ENCODE data around the gene KRTAP4-16.
"Not testable (repeated sequence)": the region's sequence is repeated elsewhere in the genome, so short reads cannot be mapped to it uniquely, and the experiment has no call there.

Gene KRTAP4-16

GRCh38 chr17:41073676-41074075, 28.3 kb downstream of the KRTAP4-16 start:
- DNase-seq (ENCODE audit: low spot score), result no peak

- no peak for DNase-seq (ENCODE audit: low spot score)
Observed at GRCh38 chr17:41071606-41072360, 30.2 kb downstream of the KRTAP4-16 start.

- DNase-seq (ENCODE audit: low spot score), result no peak
Observed at GRCh38 chr17:41069031-41069430, 33.0 kb downstream of the KRTAP4-16 start.

- DNase-seq (ENCODE audit: low spot score), result no peak
Observed at GRCh38 chr17:41067281-41067680, 34.7 kb downstream of the KRTAP4-16 start.

- DNase-seq (ENCODE audit: low spot score), result no peak
Observed at GRCh38 chr17:41065829-41066624, 36.0 kb downstream of the KRTAP4-16 start, which contains the start of gene KRTAP2-4. KRTAP2-4 (minus strand) TSS chr17:41065879; CDS start chr17:41065845, 34 bp downstream.

- not testable (repeated sequence) for DNase-seq (ENCODE audit: low spot score)
Observed at GRCh38 chr17:41065016-41065689, 36.9 kb downstream of the KRTAP4-16 start.

- DNase-seq (ENCODE audit: low spot score), result no peak
Observed at GRCh38 chr17:41064301-41064700, 37.7 kb downstream of the KRTAP4-16 start.

GRCh38 chr17:41063449-41063848, 38.6 kb downstream of the KRTAP4-16 start:
- no peak for DNase-seq (ENCODE audit: low spot score)

- DNase-seq (ENCODE audit: low spot score), result no peak
Observed at GRCh38 chr17:41061964-41062363, 40.0 kb downstream of the KRTAP4-16 start.

GRCh38 chr17:41060052-41060604, 41.9 kb downstream of the KRTAP4-16 start, which contains the start of gene KRTAP2-3:
KRTAP2-3 (minus strand) TSS chr17:41060114; CDS start chr17:41060050, 64 bp downstream.
- DNase-seq (ENCODE audit: low spot score), result no peak

GRCh38 chr17:41059276-41060051, 42.5 kb downstream of the KRTAP4-16 start:
- DNase-seq (ENCODE audit: low spot score), result not testable (repeated sequence)

- no peak for DNase-seq (ENCODE audit: low spot score)
Observed at GRCh38 chr17:41058741-41059140, 43.3 kb downstream of the KRTAP4-16 start.

- no peak for DNase-seq (ENCODE audit: low spot score)
Observed at GRCh38 chr17:41057547-41057946, 44.5 kb downstream of the KRTAP4-16 start.

- not testable (repeated sequence) for DNase-seq (ENCODE audit: low spot score)
Observed at GRCh38 chr17:41055130-41055529, 46.9 kb downstream of the KRTAP4-16 start, which contains the start of gene KRTAP2-2. KRTAP2-2 (minus strand) TSS chr17:41055230; CDS start chr17:41055211, 19 bp downstream.

- not testable (repeated sequence) for DNase-seq (ENCODE audit: low spot score)
Observed at GRCh38 chr17:41054556-41054955, 47.5 kb downstream of the KRTAP4-16 start.

GRCh38 chr17:41054025-41054424, 48.0 kb downstream of the KRTAP4-16 start:
- no peak for DNase-seq (ENCODE audit: low spot score)

- no peak for DNase-seq (ENCODE audit: low spot score)
Observed at GRCh38 chr17:41052566-41052965, 49.4 kb downstream of the KRTAP4-16 start.
